ENCODE measurements around the gene GPR18.

GPR18 gene

GRCh38 chr13:99207511-99207910 lies 50.7 kb downstream of the GPR18 start:
- DNase-seq (ENCODE audit: low read depth) = no peak

GRCh38 chr13:99206873-99207272 lies 51.3 kb downstream of the GPR18 start:
- no peak for DNase-seq (ENCODE audit: low read depth)

DNA sequence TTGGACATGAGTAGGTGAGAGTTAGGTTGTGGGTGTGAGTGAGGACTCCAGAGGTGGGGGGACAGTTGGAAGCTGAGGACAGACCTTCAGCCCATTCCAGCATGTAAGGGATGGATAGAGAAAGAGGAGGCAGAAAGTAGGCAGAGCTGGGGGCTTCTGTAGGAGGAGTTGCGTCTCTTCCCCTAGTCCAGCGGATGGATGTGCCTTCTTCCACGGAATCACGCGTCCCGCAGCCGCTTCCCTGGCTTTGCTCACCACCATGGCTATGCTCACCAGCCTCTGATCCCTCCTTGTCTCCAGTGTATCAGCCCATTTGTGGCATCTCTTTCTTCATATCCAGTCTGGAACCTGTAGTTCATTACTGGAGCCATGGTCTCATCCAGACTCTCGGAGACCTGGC lies 52.0 kb downstream of the GPR18 start:
- no peak for DNase-seq (ENCODE audit: low read depth)

GRCh38 chr13:99205621-99206220 lies 52.5 kb downstream of the GPR18 start:
- DNase-seq (ENCODE audit: low read depth) = no peak

All from CMK (cell line).